Measurements from ENCODE around the gene PYGO1.
A peak's percentile ranks its signal among the peaks of the same experiment; 100 is the strongest.
"Not testable (repeated sequence)": the region's sequence is repeated elsewhere in the genome, so short reads cannot be mapped to it uniquely, and the experiment has no call there.

PYGO1 gene

GRCh38 chr15:55613727-55614126 is 25.6 kb upstream of the PYGO1 start:
- no peak overlapping the region for H3K4me2 ChIP-seq
- H3K4me3 ChIP-seq, result no peak overlapping the region
- no peaks in the 10 kb centered on the region for H3K4me1 ChIP-seq
- no peaks in the 10 kb centered on the region for H3K36me3 ChIP-seq
- no peak overlapping the region for H3K27ac ChIP-seq
- H3K9ac ChIP-seq, result no peak overlapping the region
- H3K27me3 ChIP-seq, result no peaks in the 10 kb centered on the region
- H3K9me3 ChIP-seq, result no peaks in the 10 kb centered on the region
- TF ChIP-seq Cebpa-rat (IDR thresholded peaks at IDR 0.05), result no peak
- H4K20me1 ChIP-seq, result no peaks in the 10 kb centered on the region

GRCh38 chr15:55606214-55606613 is 18.1 kb upstream of the PYGO1 start:
- TF ChIP-seq Cebpa-rat (IDR thresholded peaks at IDR 0.05), result no peak
- Histone ChIP-seq H3K27me3 (no peaks in the 10 kb centered on the region), H3K9ac (no peak overlapping the region), H3K27ac (no peak overlapping the region), H4K20me1 (no peaks in the 10 kb centered on the region), H3K4me3 (no peak overlapping the region), H3K9me3 (peaks cover 8% of the 10 kb centered on the region; the same call in 1 of the 2 replicates), H3K36me3 (no peaks in the 10 kb centered on the region), H3K4me1 (no peaks in the 10 kb centered on the region), H3K4me2 (no peak overlapping the region)

- H3K4me3 ChIP-seq, result no peak overlapping the region
- H3K9me3 ChIP-seq, result peaks cover 7% of the 10 kb centered on the region; the same call in 1 of the 2 replicates
- no peaks in the 10 kb centered on the region for H3K36me3 ChIP-seq
- TF ChIP-seq Cebpa-rat (IDR thresholded peaks at IDR 0.05), result no peak
- no peak overlapping the region for H3K9ac ChIP-seq
- H4K20me1 ChIP-seq, result no peaks in the 10 kb centered on the region
- no peak overlapping the region for H3K27ac ChIP-seq
- H3K27me3 ChIP-seq, result no peaks in the 10 kb centered on the region
- no peak overlapping the region for H3K4me2 ChIP-seq
- H3K4me1 ChIP-seq, result no peaks in the 10 kb centered on the region
Observed at GRCh38 chr15:55601374-55601773, 13.2 kb upstream of the PYGO1 start.

- no peak overlapping the region for H3K4me2 ChIP-seq
- H3K4me1 ChIP-seq, result no peaks in the 10 kb centered on the region
- H3K27ac ChIP-seq, result no peak overlapping the region
- H3K9ac ChIP-seq, result no peak overlapping the region
- no peaks in the 10 kb centered on the region for H4K20me1 ChIP-seq
- no peak for TF ChIP-seq Cebpa-rat (IDR thresholded peaks at IDR 0.05)
- H3K27me3 ChIP-seq, result no peaks in the 10 kb centered on the region
- no peak overlapping the region for H3K4me3 ChIP-seq
- H3K36me3 ChIP-seq, result no peaks in the 10 kb centered on the region
- H3K9me3 ChIP-seq, result no peaks in the 10 kb centered on the region
Observed at GRCh38 chr15:55599439-55599838, 11.3 kb upstream of the PYGO1 start.

GRCh38 chr15:55593019-55593418 is 4.9 kb upstream of the PYGO1 start:
- H3K36me3 ChIP-seq, H3K9ac ChIP-seq, H3K4me3 ChIP-seq, H3K27ac ChIP-seq, H3K4me1 ChIP-seq, H3K4me2 ChIP-seq, H3K9me3 ChIP-seq, H4K20me1 ChIP-seq: not testable (repeated sequence)
- peaks cover 14% of the 10 kb centered on the region; the same call in 1 of the 2 replicates for H3K27me3 ChIP-seq

GRCh38 chr15:55590788-55591187 is 2.6 kb upstream of the PYGO1 start:
- no peaks in the 10 kb centered on the region for H4K20me1 ChIP-seq
- no peak overlapping the region for H3K4me2 ChIP-seq
- H3K4me3 ChIP-seq, result no peak overlapping the region
- no peaks in the 10 kb centered on the region for H3K9me3 ChIP-seq
- no peak overlapping the region for H3K27ac ChIP-seq
- H3K9ac ChIP-seq, result no peak overlapping the region
- 0 out of 2 replicates have a peak, but pooled peaks cover 6% of the 10 kb centered on the region for H3K4me1 ChIP-seq
- peaks cover 36% of the 10 kb centered on the region for H3K27me3 ChIP-seq
- TF ChIP-seq Cebpa-rat (IDR thresholded peaks at IDR 0.05), result no peak
- H3K36me3 ChIP-seq, result no peaks in the 10 kb centered on the region

- no peaks in the 10 kb centered on the region for H3K36me3 ChIP-seq
Observed at GRCh38 chr15:55589287-55589686, 1.1 kb upstream of the PYGO1 start.

GRCh38 chr15:55588815-55589115 is 620 bp upstream of the PYGO1 start:
- TF ChIP-seq Cebpa-rat (IDR thresholded peaks at IDR 0.05), result no peak
- H3K4me2 ChIP-seq, result peak overlapping the region; percentile 96
- peak overlapping the region; percentile 80 for H3K9ac ChIP-seq
- H3K36me3 ChIP-seq, result no peaks in the 10 kb centered on the region
- H3K27me3 ChIP-seq, result peaks cover 36% of the 10 kb centered on the region
- H3K4me3 ChIP-seq, result peak overlapping the region; percentile 76
- H3K4me1 ChIP-seq, result 0 out of 2 replicates have a peak, but pooled peaks cover 6% of the 10 kb centered on the region
- no peaks in the 10 kb centered on the region for H4K20me1 ChIP-seq
- no peaks in the 10 kb centered on the region for H3K9me3 ChIP-seq
- H3K27ac ChIP-seq, result peak overlapping the region; percentile 80

More at GRCh38 chr15:55589287-55589686, 1.1 kb upstream of the PYGO1 start:
- no peaks in the 10 kb centered on the region for H4K20me1 ChIP-seq
- peaks cover 36% of the 10 kb centered on the region for H3K27me3 ChIP-seq
- no peaks in the 10 kb centered on the region for H3K9me3 ChIP-seq
- no peak overlapping the region for H3K9ac ChIP-seq
- 0 out of 2 replicates have a peak, but pooled peaks cover 6% of the 10 kb centered on the region for H3K4me1 ChIP-seq
- H3K4me2 ChIP-seq, result no peak overlapping the region
- H3K27ac ChIP-seq, result no peak overlapping the region
- no peak overlapping the region for H3K4me3 ChIP-seq
- no peak for TF ChIP-seq Cebpa-rat (IDR thresholded peaks at IDR 0.05)

GRCh38 chr15:55587321-55588069 is 650 bp downstream of the PYGO1 start:
- Histone ChIP-seq H4K20me1 (no peaks in the 10 kb centered on the region), H3K27me3 (peaks cover 36% of the 10 kb centered on the region), H3K4me1 (0 out of 2 replicates have a peak, but pooled peaks cover 6% of the 10 kb centered on the region), H3K36me3 (no peaks in the 10 kb centered on the region), H3K4me3 (peak overlapping the region; percentile 76), H3K27ac (peak overlapping the region; percentile 80), H3K4me2 (peak overlapping the region; percentile 96), H3K9ac (peak overlapping the region; percentile 80), H3K9me3 (no peaks in the 10 kb centered on the region)
- no peak for TF ChIP-seq Cebpa-rat (IDR thresholded peaks at IDR 0.05)

- Histone ChIP-seq H4K20me1 (no peaks in the 10 kb centered on the region), H3K4me3 (peak overlapping the region; percentile 76; the same call in 1 of the 2 replicates), H3K36me3 (no peaks in the 10 kb centered on the region), H3K9me3 (no peaks in the 10 kb centered on the region), H3K9ac (no peak overlapping the region), H3K4me1 (0 out of 2 replicates have a peak, but pooled peaks cover 6% of the 10 kb centered on the region), H3K27ac (no peak overlapping the region), H3K4me2 (peak overlapping the region; percentile 96), H3K27me3 (peaks cover 36% of the 10 kb centered on the region)
- no peak for TF ChIP-seq Cebpa-rat (IDR thresholded peaks at IDR 0.05)
Observed at GRCh38 chr15:55586808-55587207, 1.3 kb downstream of the PYGO1 start.

Measured in BLaER1 (cell line).